WTC11 (cell line): ENCODE measurements around the gene CAMTA1. TPM values are rescaled to one million over a fixed set of nuclear protein-coding genes. Genes with fewer than 3 reads are reported as not detected.
A peak's percentile ranks its signal among the peaks of the same experiment; 100 is the strongest.

ENCODE experiments used
- ATAC-seq: fragments of 200-7000 bp; cut with Tn5 transposase; 2 replicates; pipeline ENCODE4 v1.10.0; 2021; ENCODE audit warnings: mild to moderate bottlenecking, moderate library complexity
- CTCF ChIA-PET: fragments of 300-600 bp; sonication (Branson Sonifier 250); formaldehyde crosslinking; loops from one replicate; lab custom pipeline; 2021; ENCODE audit warnings: antibody characterized with exemption; lab: Charles Lee
- POLR2A ChIA-PET: fragments of 350-600 bp; sonication (Branson Sonifier 250); formaldehyde crosslinking; loops from one replicate; lab custom pipeline; 2021; ENCODE audit warnings: antibody characterized with exemption; lab: Charles Lee
- DNase-seq: peaks from one replicate; pipeline ENCODE4 v3.0.0; 2021; ENCODE audit warnings: low spot score
- H3K27ac Mint-ChIP-seq: 2 replicates; pipeline ENCODE4 v1.8.0; 2021; ENCODE audit warnings: mixed read lengths
- H3K27me3 Mint-ChIP-seq: 2 replicates; pipeline ENCODE4 v1.8.0; 2021; ENCODE audit warnings: low read depth, mild to moderate bottlenecking, moderate library complexity, mixed read lengths
- H3K36me3 Mint-ChIP-seq: 2 replicates; pipeline ENCODE4 v1.8.0; 2021; ENCODE audit warnings: mixed read lengths
- H3K4me1 Mint-ChIP-seq: 2 replicates; pipeline ENCODE4 v1.8.0; 2022; ENCODE audit warnings: mixed read lengths
- H3K4me3 Mint-ChIP-seq: 2 replicates; pipeline ENCODE4 v1.8.0; 2021; ENCODE audit warnings: mild to moderate bottlenecking, moderate library complexity, mixed read lengths
- H3K9me3 Mint-ChIP-seq: 2 replicates; pipeline ENCODE4 v1.8.0; 2021; ENCODE audit warnings: mixed read lengths
- AR ChIP-seq: fragments of 250-450 bp; sonication (Bioruptor Pico); IDR thresholded peaks from 2 replicates; pipeline ENCODE4 v1.9.0; 2021; ENCODE audit warnings: mild to moderate bottlenecking
- CBFB ChIP-seq: sonication (generic); formaldehyde crosslinking; IDR thresholded peaks from 2 replicates; pipeline ENCODE4 v1.8.1; 2022; ENCODE audit warnings: mild to moderate bottlenecking, low read depth, missing genetic modification reagents
- CREB1 ChIP-seq: sonication (generic); formaldehyde crosslinking; IDR thresholded peaks from 2 replicates; pipeline ENCODE4 v1.8.0; 2023; ENCODE audit warnings: mild to moderate bottlenecking, missing genetic modification reagents
- CREM ChIP-seq: sonication (generic); formaldehyde crosslinking; IDR thresholded peaks from 2 replicates; pipeline ENCODE4 v1.8.1; 2022; ENCODE audit warnings: mild to moderate bottlenecking, missing genetic modification reagents, moderate library complexity
- ELF4 ChIP-seq: sonication (generic); formaldehyde crosslinking; IDR thresholded peaks from 2 replicates; pipeline ENCODE4 v1.8.1; 2022; ENCODE audit warnings: low read depth, mild to moderate bottlenecking, moderate library complexity, missing genetic modification reagents
- EMX1 ChIP-seq: fragments of 250-450 bp; sonication (Bioruptor Pico); IDR thresholded peaks from 2 replicates; pipeline ENCODE4 v1.8.0; 2021; ENCODE audit warnings: mild to moderate bottlenecking
- FOXP1 ChIP-seq: sonication (generic); formaldehyde crosslinking; IDR thresholded peaks from 2 replicates; pipeline ENCODE4 v1.8.0; 2022; ENCODE audit warnings: missing genetic modification reagents, mild to moderate bottlenecking, moderate library complexity, borderline replicate concordance
- GABPB1 ChIP-seq: sonication (generic); formaldehyde crosslinking; IDR thresholded peaks from 2 replicates; pipeline ENCODE4 v1.8.1; 2023; ENCODE audit warnings: mild to moderate bottlenecking, missing genetic modification reagents
- GRHL2 ChIP-seq: fragments of 250-450 bp; sonication (Bioruptor Pico); IDR thresholded peaks from 2 replicates; pipeline ENCODE4 v1.8.0; 2022; ENCODE audit warnings: mild to moderate bottlenecking, moderate library complexity; ENCODE audit not compliant: insufficient replicate concordance, severe bottlenecking
- MLX ChIP-seq: sonication (generic); formaldehyde crosslinking; IDR thresholded peaks from 2 replicates; pipeline ENCODE4 v1.8.1; 2023; ENCODE audit warnings: mild to moderate bottlenecking, missing genetic modification reagents, moderate library complexity
- MYBL2 ChIP-seq: sonication (generic); formaldehyde crosslinking; IDR thresholded peaks from 2 replicates; pipeline ENCODE4 v1.8.1; 2023; ENCODE audit warnings: mild to moderate bottlenecking, moderate library complexity, missing genetic modification reagents
- NR2C2 ChIP-seq: sonication (generic); formaldehyde crosslinking; IDR thresholded peaks from 2 replicates; pipeline ENCODE4 v1.8.0; 2022; ENCODE audit warnings: mild to moderate bottlenecking, missing genetic modification reagents
- SMAD4 ChIP-seq: sonication (generic); formaldehyde crosslinking; IDR thresholded peaks from 2 replicates; pipeline ENCODE4 v1.8.0; 2022; ENCODE audit warnings: mild to moderate bottlenecking, missing genetic modification reagents
- SOX15 ChIP-seq: fragments of 250-450 bp; sonication (Bioruptor Pico); IDR thresholded peaks from 2 replicates; pipeline ENCODE4 v1.9.0; 2021; ENCODE audit warnings: mild to moderate bottlenecking
- STAT6 ChIP-seq: sonication (generic); formaldehyde crosslinking; conservative IDR thresholded peaks from 2 replicates; pipeline ENCODE4 v1.8.1; 2023; ENCODE audit warnings: mild to moderate bottlenecking, low read depth, missing genetic modification reagents, moderate library complexity
- TP53 ChIP-seq: sonication (generic); formaldehyde crosslinking; IDR thresholded peaks from 2 replicates; pipeline ENCODE4 v1.8.1; 2023; ENCODE audit warnings: mild to moderate bottlenecking, missing genetic modification reagents
- ZBTB21 ChIP-seq: sonication (generic); formaldehyde crosslinking; IDR thresholded peaks from 2 replicates; pipeline ENCODE4 v1.8.1; 2023; ENCODE audit warnings: mild to moderate bottlenecking, missing genetic modification reagents, borderline replicate concordance
- ZBTB43 ChIP-seq: sonication (generic); formaldehyde crosslinking; IDR thresholded peaks from 2 replicates; pipeline ENCODE4 v1.8.1; 2023; ENCODE audit warnings: mild to moderate bottlenecking, missing genetic modification reagents
- ZNF396 ChIP-seq: fragments of 250-450 bp; sonication (Bioruptor Pico); IDR thresholded peaks from 2 replicates; pipeline ENCODE4 v1.8.0; 2021; ENCODE audit warnings: mild to moderate bottlenecking, moderate library complexity, borderline replicate concordance
- ZNF423 ChIP-seq: fragments of 250-450 bp; sonication (Bioruptor Pico); IDR thresholded peaks from 2 replicates; pipeline ENCODE4 v2.1.2; 2022; ENCODE audit warnings: mild to moderate bottlenecking, moderate library complexity
- ZNF512 ChIP-seq: sonication (generic); formaldehyde crosslinking; IDR thresholded peaks from 2 replicates; pipeline ENCODE4 v1.8.1; 2022; ENCODE audit warnings: missing genetic modification reagents, borderline replicate concordance
- total RNA-seq: library from RNA; stranded (reverse); gene quantifications from 3 replicates; pipeline ENCODE4 v1.2.3, GENCODE V29; 2021

Gene CAMTA1
- total RNA-seq, 1 experiment from 2014 or later, result 86.4 TPM

- CTCF ChIA-PET, result interaction anchor here (1.0 kb wide), 1 partner anchor 135 kb away, joined by 3 read pairs; no protein-coding TSS in a partner anchor
- no peaks in the 10 kb centered on the region for H3K27me3 Mint-ChIP-seq
Observed at GRCh38 chr1:7513081-7513480, 727.8 kb downstream of the CAMTA1 start.

GRCh38 chr1:7515175-7515574 is 729.9 kb downstream of the CAMTA1 start:
- Mint-ChIP-seq H3K27ac (no peak overlapping the region), H3K4me3 (no peak overlapping the region), H3K4me1 (no peaks in the 10 kb centered on the region), H3K27me3 (no peaks in the 10 kb centered on the region), H3K36me3 (no peaks in the 10 kb centered on the region; the same call in 1 of the 2 replicates), H3K9me3 (no peaks in the 10 kb centered on the region)
- TF ChIP-seq CBFB (no peak), CREB1 (CRISPR knock-in tag) (no peak), ZNF396 (CRISPR knock-in tag) (no peak), ZBTB43 (no peak), NR2C2 (CRISPR knock-in tag) (no peak), ZBTB21 (CRISPR knock-in tag) (no peak), ELF4 (CRISPR knock-in tag) (no peak), FOXP1 (CRISPR knock-in tag) (no peak), SOX15 (CRISPR knock-in tag) (no peak), TP53 (CRISPR knock-in tag) (no peak)
- DNase-seq (no peak), ATAC-seq (no peak)
- CTCF ChIA-PET, result interaction anchor here (0.8 to 2.0 kb wide), 5 partner anchors 12 to 290 kb away, joined by 3 to 13 read pairs (median 4); no protein-coding TSS in a partner anchor
- POLR2A ChIA-PET, result no interaction called here

More at GRCh38 chr1:7513081-7513480, 727.8 kb downstream of the CAMTA1 start:
- ATAC-seq, result no peak
- Mint-ChIP-seq H3K4me1 (peaks cover 2% of the 10 kb centered on the region; the same call in 1 of the 2 replicates), H3K36me3 (no peaks in the 10 kb centered on the region), H3K27ac (no peak overlapping the region), H3K4me3 (no peak overlapping the region), H3K9me3 (no peaks in the 10 kb centered on the region)
- TF ChIP-seq SMAD4 (CRISPR knock-in tag) (no peak), EMX1 (CRISPR knock-in tag) (no peak), ZBTB43 (no peak), CREM (CRISPR knock-in tag) (no peak), GABPB1 (CRISPR knock-in tag) (no peak), AR (CRISPR knock-in tag) (no peak), ZNF423 (CRISPR knock-in tag) (no peak), MYBL2 (CRISPR knock-in tag) (no peak)
- POLR2A ChIA-PET, result no interaction called here
- DNase-seq, result no peak

- ATAC-seq (no peak), DNase-seq (no peak)
- POLR2A ChIA-PET, result no interaction called here
- Mint-ChIP-seq H3K9me3 (no peaks in the 10 kb centered on the region), H3K27me3 (no peaks in the 10 kb centered on the region), H3K27ac (peak overlapping the region; percentile 45; the same call in 1 of the 2 replicates), H3K4me1 (no peaks in the 10 kb centered on the region), H3K36me3 (no peaks in the 10 kb centered on the region; the same call in 1 of the 2 replicates), H3K4me3 (no peak overlapping the region)
- CTCF ChIA-PET, result interaction anchor here (0.7 to 2.0 kb wide), 14 partner anchors 11 to 291 kb away, joined by 3 to 13 read pairs (median 4); no protein-coding TSS in a partner anchor
- TF ChIP-seq GRHL2 (CRISPR knock-in tag), result no peak
- no peak for TF ChIP-seq STAT6 (CRISPR knock-in tag)
- no peak for TF ChIP-seq MLX (CRISPR knock-in tag)
- no peak for TF ChIP-seq ZNF512 (CRISPR knock-in tag)
Observed at GRCh38 chr1:7515904-7516303, 730.6 kb downstream of the CAMTA1 start.
